ENCODE results near the gene GORASP2. TPM values are rescaled to one million over a fixed set of nuclear protein-coding genes. Genes with fewer than 3 reads are reported as not detected.

GORASP2 gene
- total and polyA plus RNA-seq, 2 of the 8 experiments (the other 6 are each of a cell fraction or from before 2014, with no cell fraction given) = 86.8 to 214 TPM

DNA sequence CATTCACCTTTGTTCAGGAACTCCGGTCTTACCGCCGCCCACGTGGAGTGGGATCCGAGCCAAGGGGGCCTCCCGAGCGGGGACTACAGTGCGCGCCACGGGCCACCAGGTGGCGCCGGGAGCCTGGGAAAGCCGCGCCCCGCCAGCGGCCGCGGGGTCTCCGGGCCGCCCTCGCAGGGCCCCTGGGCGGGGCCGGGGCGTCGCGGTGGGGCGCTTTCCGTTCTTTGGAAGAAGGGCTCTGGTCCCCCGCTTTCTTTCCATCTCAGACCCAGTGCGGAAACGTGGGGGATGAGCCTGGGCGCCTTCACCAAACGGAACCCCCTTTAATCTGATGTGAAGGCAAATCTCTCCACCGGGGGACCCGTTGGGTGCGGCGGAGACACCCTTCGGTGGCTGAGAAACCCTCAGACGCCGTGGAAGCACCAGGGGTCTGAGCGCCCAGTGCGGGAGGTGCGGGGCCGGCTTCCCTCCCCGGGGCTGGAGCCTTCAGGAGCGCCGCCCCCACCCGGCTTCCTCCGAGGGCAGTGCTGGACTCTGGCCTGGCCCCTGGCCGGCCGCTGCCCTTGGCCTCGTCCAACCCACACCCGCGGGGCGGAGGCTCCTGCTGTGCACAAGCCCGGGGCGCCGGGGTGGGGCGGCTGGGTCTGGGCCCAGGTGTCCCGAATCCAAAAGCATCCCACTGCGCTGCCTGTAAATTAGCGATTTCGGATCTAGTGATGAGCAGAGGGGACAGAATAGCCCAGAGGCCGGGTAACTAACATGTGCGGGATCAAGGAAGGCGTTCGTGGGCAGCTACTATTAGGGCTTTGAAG lies 44.6 kb downstream of the GORASP2 start:
- no peaks in the 10 kb centered on the region for H3K79me2 ChIP-seq (ENCODE audit: control insufficient read depth in 1 of 2, insufficient read depth in 2 of 2, low read length in 2 of 2)
- H3K23ac ChIP-seq (ENCODE audit: insufficient read length) = no peak overlapping the region
- H3K9ac ChIP-seq (replicated peaks in 1 of 4; ENCODE audit: extremely low read depth in 1 of 4, low read depth in 3 of 4, low read length in 3 of 4) = 0 out of 7 replicates have a peak overlapping the region, but pooled peaks of 2 of the 4 experiments have one; percentile 25 to 35
- no peaks in the 10 kb centered on the region for H3K27me3 ChIP-seq (replicated peaks in 1 of 4; ENCODE audit: control insufficient read depth in 3 of 4, extremely low read depth in 1 of 4, insufficient read depth in 3 of 4, low read length in 3 of 4)
- H2AK5ac ChIP-seq (ENCODE audit: low read depth, low read length) = 0 out of 2 replicates have a peak overlapping the region, but pooled peaks have one; percentile 61
- H2AFZ ChIP-seq (ENCODE audit: low read length) = no peak overlapping the region
- FAIRE-seq (no peak), DNase-seq (ENCODE audit: low read depth in 1 of 2, low spot score in 2 of 2) (peak; percentile 27 to 93)
- no peak overlapping the region for H2BK15ac ChIP-seq (ENCODE audit: low read length)
- peak overlapping the region; percentile 18 to 58 (median 42); a peak in 6 of 8 replicates for H3K4me3 ChIP-seq (ENCODE audit: extremely low read depth in 1 of 4, insufficient read depth in 2 of 4, low read depth in 3 of 4, low read length in 4 of 4)
- no peaks in the 10 kb centered on the region for H3K9me3 ChIP-seq (ENCODE audit: insufficient read depth in 2 of 2, low read depth in 1 of 2, low read length in 1 of 2)
- POLR2A ChIA-PET (ENCODE audit: partially characterized antibody) = interaction anchor here (0.9 to 4.5 kb wide), 9 partner anchors 12 to 549 kb away, joined by 3 to 18 read pairs (median 4); partner anchors contain the start of genes CYBRD1, DCAF17 and METTL8
- no peaks in the 10 kb centered on the region; the same call in 1 of the 2 replicates for H3K23me2 ChIP-seq (ENCODE audit: low read depth, low read length)
- CTCF ChIA-PET (ENCODE audit: partially characterized antibody) = interaction anchor here (0.6 to 6.0 kb wide), 21 partner anchors 9 to 599 kb away, joined by 3 to 49 read pairs (median 3); no protein-coding TSS in a partner anchor
- no peak overlapping the region for H2BK120ac ChIP-seq (replicated peaks; ENCODE audit: low read depth, low read length)
- peak overlapping the region; percentile 70 for H3K4ac ChIP-seq (replicated peaks; ENCODE audit: insufficient read length, low read depth, low read length)
- no peak overlapping the region for H2BK5ac ChIP-seq (ENCODE audit: low read depth, low read length)
- no peaks in the 10 kb centered on the region for H4K20me1 ChIP-seq (replicated peaks in 1 of 2; ENCODE audit: control insufficient read depth in 1 of 2, insufficient read depth in 2 of 2, low read length in 2 of 2)
- no peak overlapping the region for H3K56ac ChIP-seq (replicated peaks; ENCODE audit: insufficient read length, low read depth, low read length)
- H3K14ac ChIP-seq (ENCODE audit: insufficient read length) = no peak overlapping the region
- peak overlapping the region; percentile 51 for H4K91ac ChIP-seq (replicated peaks; ENCODE audit: insufficient read length, low read length)
- peak overlapping the region; percentile 87 for H4K8ac ChIP-seq (ENCODE audit: extremely low read depth, insufficient read depth, low read length)
- peaks cover 0 to 10% (median 3%) of the 10 kb centered on the region in 4 experiments; a peak in 6 of 7 replicates for H3K4me1 ChIP-seq (replicated peaks in 1 of 4; ENCODE audit: control insufficient read depth in 3 of 4, insufficient read depth in 4 of 4, low read length in 3 of 4)
- no peaks in the 10 kb centered on the region for H3K36me3 ChIP-seq (ENCODE audit: control insufficient read depth in 2 of 4, insufficient read depth in 4 of 4, low read length in 3 of 4)
- peak overlapping the region; percentile 8; the same call in 1 of the 2 replicates for H2BK20ac ChIP-seq (ENCODE audit: low read length)
- no peak overlapping the region; the same call in 1 of the 2 replicates for H3K27ac ChIP-seq (ENCODE audit: low read depth, low read length)
- peak overlapping the region; percentile 62 for H3K18ac ChIP-seq (ENCODE audit: extremely low read depth, low read length)
- H2BK12ac ChIP-seq (ENCODE audit: low read depth, low read length) = peak overlapping the region; percentile 71; the same call in 1 of the 2 replicates
- no peaks in the 10 kb centered on the region for H3K79me1 ChIP-seq (ENCODE audit: low read depth, low read length)
- 44% methylated on average over 44 of the region's 67 CpGs; no CpG with 5 or more reads in 1 of the 2 experiments for WGBS, 2 experiments (ENCODE audit: extremely low coverage in 1 of 2, insufficient coverage in 1 of 2, insufficient read length in 1 of 2, insufficient replicate concordance in 2 of 2, low coverage in 1 of 2, low lambda C conversion rate in 2 of 2, missing lambda C conversion rate in 1 of 2)
- peak overlapping the region; percentile 73 for H4K5ac ChIP-seq (ENCODE audit: insufficient read length, low read depth, low read length)
- peak overlapping the region; percentile 34 to 79 for H3K4me2 ChIP-seq (ENCODE audit: insufficient read depth in 1 of 2, low read depth in 2 of 2, low read length in 2 of 2)
- TF ChIP-seq NRF1 (IDR thresholded peaks at IDR 0.05; ENCODE audit: low read depth, low read length) (no peak), PHF8 (conservative IDR thresholded peaks at IDR 0.05; ENCODE audit: low read depth, low read length) (0 out of 2 replicates have a peak, but pooled peaks have one; percentile 37)

Data from H1 (cell line).